ENCODE measurements around the gene LSAMP. TPM values are rescaled to one million over a fixed set of nuclear protein-coding genes. Genes with fewer than 3 reads are reported as not detected.
"Not testable (repeated sequence)": the region's sequence is repeated elsewhere in the genome, so short reads cannot be mapped to it uniquely, and the experiment has no call there.

Gene LSAMP
- total RNA-seq, 2 donors from 2014 or later = 1.6 to 4.7 TPM

DNA sequence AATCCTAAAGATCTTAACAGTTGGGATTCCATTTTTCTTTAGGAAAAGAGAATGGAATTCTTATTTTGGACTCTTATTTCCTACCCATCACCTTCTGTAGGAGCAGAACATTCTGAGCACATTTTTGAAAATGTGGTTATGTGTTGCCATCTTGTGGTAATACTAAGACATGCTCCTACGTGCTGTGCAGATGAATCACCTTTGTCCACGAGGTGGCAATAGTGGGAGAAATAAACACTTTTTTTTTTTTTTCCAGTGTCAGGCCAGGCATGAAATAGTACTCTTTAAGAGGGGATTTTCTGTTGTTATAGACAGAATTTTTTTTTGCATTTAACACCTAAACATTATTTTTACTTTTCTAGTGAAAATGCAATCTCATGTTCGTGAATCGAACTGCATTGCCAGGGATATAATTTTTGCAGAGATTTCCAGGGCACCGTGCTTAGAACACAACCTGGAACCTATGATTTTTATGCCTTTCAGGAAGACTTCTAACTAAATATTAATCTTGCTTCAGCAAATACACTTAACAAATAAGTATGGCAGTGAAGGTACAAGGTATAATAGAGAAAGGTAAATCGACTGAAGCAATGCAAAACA lies 625.4 kb downstream of the LSAMP start:
- DNase-seq (peak; percentile 61), ATAC-seq (peak; percentile 85 to 89)
- intact Hi-C loops (cut with DNase I) = loop anchor here in 1 of 2 donors (5.0 kb wide), 2 partner anchors 128 to 603 kb away; no protein-coding TSS in a partner anchor

DNA sequence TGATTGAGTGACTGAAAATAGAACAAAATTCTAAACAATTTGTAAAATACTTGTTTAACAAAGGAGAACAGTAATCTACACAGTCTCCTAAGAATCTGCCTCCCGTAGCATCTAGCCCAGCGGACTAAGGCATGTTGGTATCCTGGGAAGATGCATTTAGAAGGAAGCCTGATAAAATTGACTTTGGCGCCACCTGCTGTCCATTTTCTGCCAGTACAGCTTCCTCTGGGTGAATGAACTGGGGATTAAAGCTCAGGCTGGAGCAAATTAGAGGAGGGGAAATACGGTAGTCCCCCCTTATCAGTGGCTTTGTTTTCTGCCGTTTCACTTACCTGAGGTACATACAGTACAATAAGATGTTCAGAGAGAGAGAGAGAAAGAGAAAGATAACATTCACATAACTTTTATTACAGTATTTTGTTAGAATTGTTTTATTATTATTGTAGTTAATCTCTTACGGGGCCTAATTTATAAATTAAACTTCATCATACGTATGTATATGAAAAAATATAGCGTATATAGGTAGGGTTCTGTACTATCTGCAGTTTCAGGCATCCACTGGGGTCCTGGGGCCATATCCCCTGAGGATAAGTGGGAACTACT lies 630.4 kb downstream of the LSAMP start:
- intact Hi-C loops (cut with DNase I) = loop anchor here in 1 of 2 donors (5.0 kb wide), 2 partner anchors 123 to 598 kb away; no protein-coding TSS in a partner anchor
- DNase-seq (peak; percentile 70), ATAC-seq (peak; percentile 63 to 85)

DNA sequence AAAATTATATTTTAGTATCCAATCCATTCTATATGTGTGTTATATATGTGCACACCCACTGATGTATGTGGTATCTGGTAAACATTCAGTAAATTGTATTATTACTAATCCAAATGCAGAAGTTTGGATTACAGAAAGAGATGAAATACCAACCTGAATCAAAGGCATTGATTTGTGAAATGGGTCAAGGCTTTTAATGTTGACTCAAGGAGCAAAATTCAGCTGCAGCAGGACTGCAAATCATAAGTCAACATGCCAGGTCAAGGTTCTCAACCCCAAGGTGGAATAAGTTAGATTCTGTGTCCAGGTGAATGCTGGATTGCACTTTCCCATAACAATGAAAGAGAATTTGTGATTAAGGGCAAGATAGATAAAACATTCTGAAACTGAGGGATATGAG lies 631.3 kb downstream of the LSAMP start:
- no peak for ATAC-seq
- intact Hi-C loops (cut with DNase I) = no loop called here
- no peak for DNase-seq

DNA sequence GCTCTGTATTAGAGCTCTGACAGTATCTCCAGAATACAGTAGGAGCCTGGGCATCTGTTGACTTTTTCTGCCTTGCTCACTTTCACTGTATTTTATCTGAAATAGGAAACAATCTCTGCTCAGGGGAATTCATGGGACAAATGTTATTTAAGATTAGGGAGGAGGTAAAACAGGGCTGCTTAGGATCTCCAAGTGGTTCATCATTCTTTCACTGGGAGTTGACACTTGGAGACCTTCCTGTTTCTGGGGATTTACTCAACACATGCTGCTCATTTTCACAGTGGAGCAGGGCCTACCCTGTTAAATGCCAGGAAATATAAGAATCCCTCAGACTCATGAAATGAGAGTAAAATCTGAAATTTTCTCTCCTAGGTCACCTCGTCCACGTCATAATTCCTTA lies 636.5 kb downstream of the LSAMP start:
- ATAC-seq (no peak), DNase-seq (no peak)
- intact Hi-C loops (cut with DNase I) = no loop called here

DNA sequence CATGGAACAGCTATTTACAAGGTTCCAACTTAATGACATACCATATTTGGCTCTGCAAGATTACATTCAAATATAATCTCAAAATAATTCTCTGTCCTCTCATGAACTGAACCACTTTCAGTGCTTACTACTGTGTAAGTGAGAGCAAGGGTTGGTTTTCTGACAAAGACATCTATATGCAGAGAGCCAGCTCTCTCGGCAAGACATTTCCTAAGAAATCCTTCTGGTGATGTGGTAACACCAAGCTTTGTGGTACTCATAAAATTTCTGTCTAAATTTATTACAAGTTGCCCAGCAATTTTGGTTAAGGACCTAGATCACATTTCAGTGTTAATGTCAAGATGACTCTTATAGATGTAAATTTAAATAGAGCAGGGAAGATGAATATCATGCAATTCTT lies 637.0 kb downstream of the LSAMP start:
- no peak for DNase-seq
- intact Hi-C loops (cut with DNase I) = no loop called here
- ATAC-seq = no peak

DNA sequence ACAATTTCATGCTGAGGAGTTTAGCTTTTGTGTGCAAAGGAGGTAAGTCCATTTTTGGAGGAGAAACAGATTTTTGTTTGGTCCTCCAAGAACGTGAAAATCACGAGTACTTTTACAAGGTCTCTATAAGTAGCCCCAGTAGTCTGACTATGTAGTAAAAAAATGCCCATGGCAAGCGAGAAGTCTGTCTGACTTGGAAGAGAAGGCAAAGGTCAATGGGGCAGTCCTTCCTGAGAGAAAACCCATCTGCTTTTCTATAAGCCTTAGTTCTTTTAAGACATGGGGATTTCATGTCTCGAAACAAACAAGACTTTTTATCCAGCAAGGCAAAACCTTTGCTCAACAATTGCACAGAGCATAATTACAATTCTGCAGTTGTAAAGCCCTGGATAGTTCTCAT lies 638.8 kb downstream of the LSAMP start:
- ATAC-seq = no peak

DNA sequence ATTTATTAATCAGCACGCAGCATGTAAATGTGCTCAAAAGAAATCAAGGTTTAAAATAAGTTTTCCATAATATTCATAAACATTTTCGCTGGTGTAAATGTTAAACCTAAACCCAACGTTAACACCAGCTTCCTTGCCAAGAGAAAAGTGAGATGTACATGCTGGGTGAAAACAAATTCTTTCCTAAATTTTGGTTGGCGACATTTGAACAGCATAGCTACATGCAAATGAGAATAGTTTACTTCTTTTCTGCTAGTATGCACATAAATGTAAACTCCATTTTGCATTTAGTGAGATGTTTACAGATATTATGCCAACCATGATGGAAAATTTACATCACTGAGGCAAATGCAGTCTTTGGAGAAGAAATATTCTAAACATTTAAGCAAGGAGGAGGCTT lies 639.8 kb downstream of the LSAMP start:
- intact Hi-C loops (cut with DNase I) = no loop called here
- DNase-seq (no peak), ATAC-seq (no peak)

More for the DNA sequence above, 638.8 kb downstream of the LSAMP start:
- no peak for DNase-seq
- intact Hi-C loops (cut with DNase I) = no loop called here

DNA sequence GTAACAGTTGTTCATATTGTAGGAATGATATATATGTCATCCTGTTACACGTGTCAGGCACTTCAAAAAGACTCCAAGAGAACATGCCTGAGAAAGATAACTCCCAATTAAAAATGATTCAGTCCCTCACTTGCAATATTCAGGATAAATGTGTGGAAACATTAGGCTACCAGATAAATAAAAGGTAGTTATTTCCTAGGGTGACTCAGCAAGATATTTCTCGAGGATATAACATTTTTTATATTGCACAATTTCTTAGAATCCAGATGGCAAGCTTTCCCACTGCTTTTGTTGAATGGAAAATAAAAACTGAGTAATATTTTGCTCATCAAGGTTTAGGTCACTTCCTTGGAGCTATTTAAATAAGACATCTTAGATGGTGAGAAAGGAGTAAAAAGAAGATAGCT lies 640.6 kb downstream of the LSAMP start:
- intact Hi-C loops (cut with DNase I) = no loop called here
- ATAC-seq (peak; percentile 8 to 91), DNase-seq (no peak)

DNA sequence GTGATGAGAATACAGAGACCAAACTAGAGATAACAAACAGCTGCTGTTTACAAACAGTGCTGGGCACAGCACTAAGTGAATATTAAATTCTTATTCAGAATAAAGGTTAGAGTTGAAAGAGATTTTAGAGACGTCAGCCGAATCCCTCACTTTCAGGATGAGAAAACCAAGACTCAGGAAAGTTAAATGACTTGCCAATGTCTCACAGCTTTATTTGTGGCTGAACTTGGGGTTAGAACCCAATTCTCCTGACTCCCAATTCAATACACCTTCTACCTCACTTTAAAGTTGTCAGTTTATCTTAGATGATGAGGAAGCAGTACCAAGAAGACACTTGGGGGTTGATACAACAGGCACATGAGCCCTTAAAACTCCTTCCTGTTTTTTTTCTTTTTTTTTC lies 641.1 kb downstream of the LSAMP start:
- ATAC-seq = peak in 1 of 2 donors; percentile 10
- intact Hi-C loops (cut with DNase I) = no loop called here

DNA sequence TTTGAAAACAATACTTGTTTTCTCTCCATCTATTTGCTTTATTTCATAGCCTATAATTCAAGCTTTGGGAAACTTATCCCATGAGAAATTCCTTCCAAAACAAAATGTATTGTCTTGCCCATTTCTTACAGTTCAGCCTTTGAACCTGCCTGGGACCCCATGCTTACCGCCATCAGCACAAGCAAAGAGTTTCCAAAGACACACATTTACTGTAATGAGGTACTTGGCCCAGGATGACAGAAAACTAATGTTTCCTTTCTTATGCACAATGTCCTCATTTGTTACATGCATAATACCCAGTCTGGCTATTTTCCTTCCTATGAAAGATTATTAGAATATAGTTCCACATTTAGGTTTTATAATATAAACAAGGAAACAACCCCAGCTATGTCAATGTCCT lies 641.6 kb downstream of the LSAMP start:
- no peak for DNase-seq
- intact Hi-C loops (cut with DNase I) = no loop called here
- no peak for ATAC-seq

More for the DNA sequence above, 641.1 kb downstream of the LSAMP start:
- no peak for DNase-seq

DNA sequence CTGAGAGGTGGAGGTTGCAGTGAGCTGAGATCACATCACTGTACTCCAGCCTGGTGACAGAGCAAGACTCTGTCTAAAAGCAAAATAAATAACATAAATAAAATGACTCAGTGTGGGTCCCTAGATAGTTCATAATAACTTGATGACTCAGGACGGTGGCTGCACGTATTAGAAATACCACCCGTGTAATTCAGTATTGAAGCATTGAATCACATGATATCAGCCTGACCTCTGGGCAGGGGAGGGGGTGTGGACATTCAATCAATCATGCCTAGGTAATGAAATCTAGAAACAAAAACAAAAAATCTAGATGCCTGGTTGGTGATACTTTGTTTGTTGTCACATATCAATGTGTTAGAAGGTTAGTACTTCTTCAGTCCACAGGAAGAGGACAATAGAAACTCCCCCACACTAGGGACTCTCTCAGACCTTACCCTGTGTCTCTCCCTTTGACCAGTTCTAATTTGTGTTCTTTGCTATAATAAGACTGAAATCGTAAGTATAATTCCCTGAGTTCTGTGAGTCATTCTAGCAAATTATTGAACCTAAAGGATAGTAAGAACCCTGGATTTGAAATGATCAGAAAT lies 644.7 kb downstream of the LSAMP start:
- no peak for ATAC-seq
- DNase-seq = no peak
- intact Hi-C loops (cut with DNase I) = no loop called here

DNA sequence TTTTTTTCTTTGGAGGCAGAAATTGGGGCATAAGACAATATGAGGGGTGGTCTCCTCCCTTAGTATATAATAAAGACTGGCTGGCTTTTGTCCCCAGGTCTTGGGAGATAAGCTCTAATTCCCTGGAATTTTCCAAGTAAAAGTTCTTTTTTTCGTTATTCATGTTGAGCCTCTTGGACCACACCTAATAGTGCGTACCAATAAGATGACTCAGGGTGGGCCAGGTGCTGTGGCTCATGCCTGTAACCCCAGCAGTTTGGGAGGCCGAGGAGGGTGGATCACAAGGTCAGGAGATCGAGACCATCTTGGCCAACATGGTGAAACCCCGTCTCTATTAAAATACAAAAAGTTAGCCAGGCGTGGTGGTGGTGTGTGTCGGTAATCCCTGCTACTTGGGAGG lies 645.2 kb downstream of the LSAMP start:
- DNase-seq; intact Hi-C loops (cut with DNase I); ATAC-seq: not testable (repeated sequence)

DNA sequence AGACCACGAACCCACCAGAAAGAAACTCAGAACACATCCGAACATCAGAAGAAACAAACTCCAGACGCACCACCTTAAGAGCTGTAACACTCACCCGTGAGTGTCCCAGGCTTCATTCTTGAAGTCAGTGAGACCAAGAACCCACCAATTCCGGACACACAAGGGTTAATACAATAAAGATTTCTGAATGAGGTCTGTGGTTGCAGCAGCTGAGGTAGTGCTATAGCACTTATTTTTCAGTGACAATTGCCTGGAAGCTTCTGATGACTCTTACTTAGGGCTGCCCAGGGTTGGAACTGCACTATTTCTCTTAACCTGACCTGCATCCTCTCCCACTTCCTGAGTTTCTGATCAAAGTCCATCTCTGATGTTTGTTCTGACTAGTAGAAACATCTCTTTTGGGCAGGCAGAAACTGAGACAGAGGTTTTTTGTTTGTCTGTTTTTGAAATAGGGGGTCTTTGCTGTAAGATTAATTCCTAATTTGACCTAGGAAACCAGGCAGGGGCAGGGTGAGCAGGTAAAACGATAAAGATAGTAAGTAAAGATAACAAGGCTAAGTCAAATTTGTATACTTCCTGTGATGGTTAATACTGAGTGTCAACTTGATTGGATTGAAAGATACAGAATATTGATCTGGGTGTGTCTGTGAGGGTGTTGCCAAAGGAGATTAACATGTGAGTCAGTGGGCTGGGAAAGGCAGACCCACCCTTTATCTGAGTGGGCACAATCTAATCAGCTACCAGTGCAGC lies 652.9 kb downstream of the LSAMP start:
- no peak for DNase-seq
- intact Hi-C loops (cut with DNase I) = no loop called here
- no peak for ATAC-seq

DNA sequence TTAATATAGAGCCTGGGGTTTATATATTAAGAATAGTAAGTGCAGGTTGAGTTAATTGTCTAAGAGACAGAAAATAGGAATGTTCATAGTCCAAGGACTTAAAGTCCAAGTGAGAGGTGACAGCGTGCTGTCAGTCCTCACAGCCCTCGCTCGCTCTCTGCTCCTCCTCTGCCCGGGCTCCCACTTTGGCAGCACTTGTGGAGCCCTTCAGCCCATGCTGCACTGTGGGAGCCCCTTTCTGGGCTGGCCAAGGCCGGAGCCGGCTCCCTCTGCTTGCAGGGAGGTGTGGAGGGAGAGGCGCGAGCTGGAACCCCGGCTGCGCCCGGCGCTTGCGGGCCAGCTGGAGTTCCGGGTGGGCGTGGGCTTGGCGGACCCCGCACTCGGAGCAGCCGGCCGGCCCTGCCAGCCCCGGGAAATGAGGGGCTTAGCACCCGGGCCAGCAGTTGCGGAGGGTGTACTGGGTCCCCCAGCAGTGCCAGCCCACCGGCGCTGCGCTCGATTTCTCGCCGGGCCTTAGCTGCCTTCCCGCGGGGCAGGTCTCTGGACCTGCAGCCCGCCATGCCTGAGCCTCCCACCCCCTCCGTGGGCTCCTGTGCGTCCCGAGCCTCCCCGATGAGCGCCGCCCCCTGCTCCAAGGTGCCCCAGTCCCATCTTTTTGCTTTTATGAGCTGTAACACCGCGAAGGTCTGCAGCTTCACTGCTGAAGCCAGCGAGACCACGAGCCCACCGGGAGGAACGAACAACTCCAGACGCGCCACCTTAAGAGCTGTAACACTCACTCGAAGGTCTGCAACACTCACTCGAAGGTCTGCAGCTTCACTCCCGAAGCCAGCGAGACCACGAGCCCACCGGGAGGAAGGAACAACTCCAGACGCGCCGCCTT lies 653.8 kb downstream of the LSAMP start:
- ATAC-seq; intact Hi-C loops (cut with DNase I); DNase-seq: not testable (repeated sequence)

DNA sequence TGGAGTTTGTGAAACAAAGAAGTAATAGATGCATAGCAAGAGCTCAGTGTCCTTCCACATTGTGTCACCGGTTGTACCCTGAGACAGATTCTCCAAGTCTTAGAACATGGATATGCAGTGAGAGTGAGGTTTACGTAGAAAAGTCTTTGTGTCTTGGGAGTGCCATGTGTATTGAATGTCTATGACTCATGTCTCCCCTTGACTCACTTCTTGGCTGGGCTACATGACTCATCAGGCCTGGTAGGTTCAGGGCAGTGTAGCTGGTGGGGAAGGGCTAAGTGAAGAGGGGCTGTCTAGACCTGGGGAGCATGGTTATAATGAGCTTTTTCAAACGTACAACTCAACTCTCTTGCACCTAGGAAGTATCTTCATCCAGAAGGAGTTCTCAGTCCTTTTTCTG lies 654.5 kb downstream of the LSAMP start:
- intact Hi-C loops (cut with DNase I) = no loop called here
- ATAC-seq = peak in 1 of 2 donors; percentile 95
- DNase-seq = no peak

DNA sequence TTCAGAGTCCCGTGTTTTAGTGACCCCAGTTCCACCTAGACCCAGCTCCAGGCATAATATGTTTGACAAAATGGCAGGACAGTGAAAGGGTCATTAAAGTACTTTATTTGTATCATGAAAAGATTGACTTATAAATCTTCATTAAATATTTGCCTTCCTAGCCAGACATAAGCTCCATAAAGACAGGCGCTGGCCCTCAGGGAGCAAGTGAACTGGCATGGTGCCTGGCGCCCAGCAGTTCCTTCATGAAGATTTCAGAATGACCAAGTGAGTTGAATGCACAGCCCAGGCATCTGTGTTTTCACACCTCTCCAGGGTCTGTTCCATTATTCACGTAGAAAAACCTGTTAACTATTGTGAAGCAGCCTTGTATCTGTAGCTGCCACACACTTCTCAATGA lies 655.8 kb downstream of the LSAMP start:
- intact Hi-C loops (cut with DNase I) = loop anchor here in 1 of 2 donors (10.0 kb wide), 1 partner anchor 95 kb away; no protein-coding TSS in a partner anchor
- ATAC-seq = no peak
- DNase-seq = no peak

DNA sequence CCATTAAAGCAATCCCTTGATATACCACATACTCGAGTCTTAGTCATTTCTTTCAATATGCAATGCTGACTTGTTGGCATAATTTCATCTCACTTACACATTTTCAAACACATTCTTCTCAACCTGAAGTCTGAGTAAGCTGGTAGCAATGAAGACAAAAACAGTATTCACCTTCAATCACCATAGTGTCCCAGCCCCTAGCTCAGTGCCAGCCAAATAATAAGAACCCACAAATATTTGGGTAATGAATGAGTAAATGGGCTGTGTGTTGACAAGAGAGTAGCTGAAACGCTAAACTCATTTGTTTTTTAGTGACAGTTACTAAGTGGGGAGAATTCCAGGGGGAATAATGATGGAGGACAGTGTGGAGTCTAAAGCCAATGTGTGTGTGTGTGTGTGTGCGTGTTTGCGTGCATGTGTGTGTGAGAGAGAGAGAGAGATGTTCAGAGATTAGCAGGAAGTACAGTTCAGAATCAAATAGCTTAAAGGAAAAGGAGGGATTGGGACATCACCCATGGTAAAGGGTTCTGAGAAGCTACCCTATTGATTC lies 656.3 kb downstream of the LSAMP start:
- intact Hi-C loops (cut with DNase I) = loop anchor here in 1 of 2 donors (10.0 kb wide), 1 partner anchor 94 kb away; no protein-coding TSS in a partner anchor
- DNase-seq = no peak
- no peak for ATAC-seq

DNA sequence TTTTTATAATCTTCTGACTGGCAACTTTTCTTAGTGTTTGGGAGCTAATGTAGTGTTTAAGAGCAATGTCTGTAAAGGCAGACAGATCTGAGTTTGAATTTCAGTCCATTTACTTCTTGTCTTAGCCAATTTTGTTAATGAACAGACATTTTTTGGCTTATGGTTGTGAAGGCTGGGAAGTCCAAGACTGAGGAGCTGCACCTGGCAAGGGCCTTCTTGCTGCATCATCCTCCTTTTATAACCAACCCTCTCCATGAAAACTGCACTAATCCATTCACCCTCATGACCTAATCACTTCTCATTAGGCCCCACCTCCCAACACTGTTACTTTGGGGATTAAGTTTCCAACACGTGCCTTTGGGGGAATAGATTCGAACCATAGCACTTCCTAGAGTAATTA lies 657.5 kb downstream of the LSAMP start:
- intact Hi-C loops (cut with DNase I) = loop anchor here in 1 of 2 donors (10.0 kb wide), 1 partner anchor 93 kb away; no protein-coding TSS in a partner anchor
- ATAC-seq (no peak), DNase-seq (no peak)
